ENCODE results near the gene C12orf42. TPM values are rescaled to one million over a fixed set of nuclear protein-coding genes. Genes with fewer than 3 reads are reported as not detected.

C12orf42 gene
- total and polyA plus RNA-seq, 2 donors (not counting 1 experiment from before 2014, with no cell fraction given) = 25.6 to 138 TPM

DNA sequence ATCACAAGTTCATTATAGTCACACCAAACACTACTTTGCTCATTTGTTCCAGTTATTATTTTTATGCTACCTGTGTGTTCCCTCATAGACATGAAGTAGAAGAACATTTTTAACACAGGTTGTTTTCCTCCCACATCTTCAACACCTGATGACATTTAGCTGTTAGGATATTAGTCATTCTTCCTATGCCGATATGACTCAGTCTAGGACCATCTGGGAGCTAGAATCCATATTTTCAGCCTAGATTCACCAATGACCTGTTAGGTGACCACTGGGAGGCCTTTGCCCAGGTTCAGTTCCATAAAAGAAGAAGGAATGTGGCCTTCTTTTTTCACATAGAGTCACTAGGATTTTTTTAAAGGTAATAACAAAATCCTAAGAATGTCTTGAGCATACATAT lies 222.8 kb downstream of the C12orf42 start:
- TF ChIP-seq, protein P1, sequence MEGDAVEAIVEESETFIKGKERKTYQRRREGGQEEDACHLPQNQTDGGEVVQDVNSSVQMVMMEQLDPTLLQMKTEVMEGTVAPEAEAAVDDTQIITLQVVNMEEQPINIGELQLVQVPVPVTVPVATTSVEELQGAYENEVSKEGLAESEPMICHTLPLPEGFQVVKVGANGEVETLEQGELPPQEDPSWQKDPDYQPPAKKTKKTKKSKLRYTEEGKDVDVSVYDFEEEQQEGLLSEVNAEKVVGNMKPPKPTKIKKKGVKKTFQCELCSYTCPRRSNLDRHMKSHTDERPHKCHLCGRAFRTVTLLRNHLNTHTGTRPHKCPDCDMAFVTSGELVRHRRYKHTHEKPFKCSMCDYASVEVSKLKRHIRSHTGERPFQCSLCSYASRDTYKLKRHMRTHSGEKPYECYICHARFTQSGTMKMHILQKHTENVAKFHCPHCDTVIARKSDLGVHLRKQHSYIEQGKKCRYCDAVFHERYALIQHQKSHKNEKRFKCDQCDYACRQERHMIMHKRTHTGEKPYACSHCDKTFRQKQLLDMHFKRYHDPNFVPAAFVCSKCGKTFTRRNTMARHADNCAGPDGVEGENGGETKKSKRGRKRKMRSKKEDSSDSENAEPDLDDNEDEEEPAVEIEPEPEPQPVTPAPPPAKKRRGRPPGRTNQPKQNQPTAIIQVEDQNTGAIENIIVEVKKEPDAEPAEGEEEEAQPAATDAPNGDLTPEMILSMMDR (IDR thresholded peaks at IDR 0.05) = no peak
- no peak for TF ChIP-seq EZH2 (IDR thresholded peaks at IDR 0.05; ENCODE audit: borderline replicate concordance, insufficient read depth, low read depth, low read length, poor library complexity, severe bottlenecking)
- H2AFZ ChIP-seq (ENCODE audit: insufficient read depth, low read depth, low read length, poor library complexity, severe bottlenecking) = no peak overlapping the region
- ChIA-PET POLR2A (no interaction called here), CTCF (no interaction called here)
- H3K9me3 ChIP-seq (ENCODE audit: control extremely low read depth in 1 of 3, control insufficient read depth in 2 of 3, insufficient read depth in 1 of 3, low read length in 2 of 3) = no peaks in the 10 kb centered on the region
- no peak for DNase-seq
- Mint-ChIP-seq H3K27me3 (no peaks in the 10 kb centered on the region), H3K4me3 (no peak overlapping the region), H3K27ac (no peak overlapping the region), H3K9me3 (ENCODE audit: insufficient read depth) (no peaks in the 10 kb centered on the region), H3K4me1 (peaks cover 6% of the 10 kb centered on the region)
- H3K4me2 ChIP-seq (replicated peaks; ENCODE audit: low read depth, low read length, poor library complexity, severe bottlenecking) = no peak overlapping the region
- H3K27me3 ChIP-seq (replicated peaks in 1 of 4; ENCODE audit: control extremely low read depth in 1 of 4, control insufficient read depth in 3 of 4, insufficient read depth in 4 of 4, low read length in 3 of 4) = no peaks in the 10 kb centered on the region
- intact Hi-C loops (cut with micrococcal nuclease) = no loop called here
- ATAC-seq (ENCODE audit: low read depth) = no peak
- H3K4me3 ChIP-seq (ENCODE audit: control extremely low read depth in 1 of 5, extremely low read depth in 1 of 5, insufficient read depth in 1 of 5, low read depth in 2 of 5, low read length in 4 of 5) = no peak overlapping the region
- no peak overlapping the region for H3K9ac ChIP-seq (ENCODE audit: low read length)
- no peaks in the 10 kb centered on the region for H3K4me1 ChIP-seq (ENCODE audit: control insufficient read depth in 2 of 2, insufficient read depth in 2 of 2, low read length in 2 of 2)
- no peaks in the 10 kb centered on the region for H3K79me2 ChIP-seq (ENCODE audit: control insufficient read depth, insufficient read depth, low read length)
- WGBS (ENCODE audit: insufficient coverage) = 100% methylated on average over 1 of the region's 1 CpG
- no peaks in the 10 kb centered on the region for H4K20me1 ChIP-seq (ENCODE audit: control insufficient read depth, insufficient read depth, low read length, poor library complexity, severe bottlenecking)
- H3K36me3 ChIP-seq (replicated peaks in 1 of 2; ENCODE audit: control extremely low read depth in 1 of 2, control insufficient read depth in 1 of 2, extremely low read depth in 1 of 2, insufficient read depth in 2 of 2, low read length in 1 of 2) = no peaks in the 10 kb centered on the region
- H3K27ac ChIP-seq (ENCODE audit: low read length in 2 of 2) = no peak overlapping the region

DNA sequence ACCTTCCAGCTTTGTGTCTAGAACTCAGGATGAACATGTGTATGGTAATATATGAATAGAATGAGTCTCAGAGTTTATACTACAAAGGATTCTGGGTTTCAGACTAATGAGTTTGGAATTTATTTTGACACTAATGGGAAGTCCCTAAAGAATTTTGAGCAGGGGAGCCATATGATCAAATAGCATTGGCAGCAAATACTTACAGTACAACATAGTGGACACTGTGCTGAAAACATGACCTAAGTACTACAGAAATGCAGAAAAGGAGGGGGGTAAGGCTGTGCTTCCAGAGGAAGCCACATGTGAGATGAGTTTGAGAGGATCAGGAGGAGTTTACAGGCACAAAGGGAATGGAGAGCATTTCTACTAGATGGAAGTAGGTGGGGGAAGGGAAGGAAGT lies 225.8 kb downstream of the C12orf42 start:
- no peak overlapping the region for H3K4me2 ChIP-seq (replicated peaks; ENCODE audit: low read depth, low read length, poor library complexity, severe bottlenecking)
- H2AFZ ChIP-seq (ENCODE audit: insufficient read depth, low read depth, low read length, poor library complexity, severe bottlenecking) = no peak overlapping the region
- H3K4me3 ChIP-seq (ENCODE audit: control extremely low read depth in 1 of 5, extremely low read depth in 1 of 5, insufficient read depth in 1 of 5, low read depth in 2 of 5, low read length in 4 of 5) = no peak overlapping the region
- H3K27ac ChIP-seq (ENCODE audit: low read length in 2 of 2) = no peak overlapping the region
- no peak overlapping the region for H3K9ac ChIP-seq (ENCODE audit: low read length)
- ChIA-PET POLR2A (no interaction called here), CTCF (no interaction called here)
- no peaks in the 10 kb centered on the region for H3K27me3 Mint-ChIP-seq
- H3K9me3 ChIP-seq (ENCODE audit: control extremely low read depth in 1 of 3, control insufficient read depth in 2 of 3, insufficient read depth in 1 of 3, low read length in 2 of 3) = no peaks in the 10 kb centered on the region
- intact Hi-C loops (cut with micrococcal nuclease) = no loop called here
- DNase-seq (no peak), ATAC-seq (ENCODE audit: low read depth) (no peak)
- H3K4me1 ChIP-seq (ENCODE audit: control insufficient read depth in 2 of 2, insufficient read depth in 2 of 2, low read length in 2 of 2) = no peaks in the 10 kb centered on the region
- no peaks in the 10 kb centered on the region for H3K27me3 ChIP-seq (replicated peaks in 1 of 4; ENCODE audit: control extremely low read depth in 1 of 4, control insufficient read depth in 3 of 4, insufficient read depth in 4 of 4, low read length in 3 of 4)
- no peaks in the 10 kb centered on the region for H4K20me1 ChIP-seq (ENCODE audit: control insufficient read depth, insufficient read depth, low read length, poor library complexity, severe bottlenecking)
- no peak for TF ChIP-seq EZH2 (IDR thresholded peaks at IDR 0.05; ENCODE audit: borderline replicate concordance, insufficient read depth, low read depth, low read length, poor library complexity, severe bottlenecking)
- TF ChIP-seq, protein P1 (IDR thresholded peaks at IDR 0.05) = no peak
- no peaks in the 10 kb centered on the region for H3K79me2 ChIP-seq (ENCODE audit: control insufficient read depth, insufficient read depth, low read length)
- H3K36me3 ChIP-seq (replicated peaks in 1 of 2; ENCODE audit: control extremely low read depth in 1 of 2, control insufficient read depth in 1 of 2, extremely low read depth in 1 of 2, insufficient read depth in 2 of 2, low read length in 1 of 2) = no peaks in the 10 kb centered on the region
- no peaks in the 10 kb centered on the region for H3K9me3 Mint-ChIP-seq (ENCODE audit: insufficient read depth)
- H3K27ac Mint-ChIP-seq = no peak overlapping the region
- H3K4me3 Mint-ChIP-seq = no peak overlapping the region
- H3K4me1 Mint-ChIP-seq = peaks cover 6% of the 10 kb centered on the region
